Activated naive CD8-positive, alpha-beta T cell treated with anti-CD3 and anti-CD28 coated beads, Interleukin-2, amount 50 U/mL, for 16 hours (primary cell): ENCODE data around the gene SNX17.

ENCODE experiments used
- DNase-seq: peaks from one replicate; pipeline ENCODE4 v3.0.0-alpha.2; 2020; ENCODE audit warnings: low read depth, low spot score

SNX17 gene

GRCh38 chr2:27369471-27370025 is 868 bp upstream of the SNX17 start:
- no peak for DNase-seq

GRCh38 chr2:27370816-27371620 is 602 bp downstream of the SNX17 start:
- no peak for DNase-seq

DNA sequence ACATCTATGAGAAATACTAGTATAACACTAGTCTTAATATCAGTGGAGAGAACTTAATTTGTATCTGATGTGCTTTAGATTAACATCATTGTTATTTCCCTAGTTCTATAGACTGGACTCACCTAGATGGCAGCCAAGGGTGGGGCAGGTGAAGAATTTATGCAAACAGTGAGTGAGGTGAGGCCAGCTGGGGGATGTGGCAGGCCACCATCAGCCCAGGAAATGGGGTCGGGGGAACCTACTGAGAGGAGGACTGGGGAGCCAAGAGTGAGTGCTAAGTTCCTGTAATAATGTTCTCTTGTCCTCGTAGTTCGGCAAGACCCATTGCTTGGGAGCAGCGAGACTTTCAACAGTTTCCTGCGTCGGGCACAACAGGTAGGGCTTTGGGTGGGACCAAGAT is 2.5 kb downstream of the SNX17 start:
- no peak for DNase-seq

- no peak for DNase-seq
Observed at GRCh38 chr2:27373567-27373966, 3.2 kb downstream of the SNX17 start.

DNA sequence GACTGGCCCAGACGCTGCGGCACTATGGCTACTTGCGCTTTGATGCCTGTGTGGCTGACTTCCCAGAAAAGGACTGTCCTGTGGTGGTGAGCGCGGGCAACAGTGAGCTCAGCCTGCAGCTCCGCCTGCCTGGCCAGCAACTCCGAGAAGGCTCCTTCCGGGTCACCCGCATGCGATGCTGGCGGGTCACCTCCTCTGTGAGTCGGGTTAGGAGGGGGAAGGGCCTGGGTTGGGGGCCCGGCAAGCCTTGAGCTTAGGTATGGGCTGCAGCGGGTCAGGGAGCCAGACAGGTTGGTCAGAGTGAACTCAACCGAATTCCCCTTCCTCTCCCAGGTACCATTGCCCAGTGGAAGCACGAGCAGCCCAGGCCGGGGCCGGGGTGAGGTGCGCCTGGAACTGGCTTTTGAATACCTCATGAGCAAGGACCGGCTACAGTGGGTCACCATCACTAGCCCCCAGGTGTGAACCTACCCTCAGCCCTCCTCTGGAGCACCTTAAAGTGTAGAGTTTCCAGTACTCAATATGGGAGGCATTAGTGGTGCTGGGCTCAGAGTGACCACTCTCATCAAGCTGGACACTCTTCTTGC is 5.2 kb downstream of the SNX17 start:
- DNase-seq = no peak

DNA sequence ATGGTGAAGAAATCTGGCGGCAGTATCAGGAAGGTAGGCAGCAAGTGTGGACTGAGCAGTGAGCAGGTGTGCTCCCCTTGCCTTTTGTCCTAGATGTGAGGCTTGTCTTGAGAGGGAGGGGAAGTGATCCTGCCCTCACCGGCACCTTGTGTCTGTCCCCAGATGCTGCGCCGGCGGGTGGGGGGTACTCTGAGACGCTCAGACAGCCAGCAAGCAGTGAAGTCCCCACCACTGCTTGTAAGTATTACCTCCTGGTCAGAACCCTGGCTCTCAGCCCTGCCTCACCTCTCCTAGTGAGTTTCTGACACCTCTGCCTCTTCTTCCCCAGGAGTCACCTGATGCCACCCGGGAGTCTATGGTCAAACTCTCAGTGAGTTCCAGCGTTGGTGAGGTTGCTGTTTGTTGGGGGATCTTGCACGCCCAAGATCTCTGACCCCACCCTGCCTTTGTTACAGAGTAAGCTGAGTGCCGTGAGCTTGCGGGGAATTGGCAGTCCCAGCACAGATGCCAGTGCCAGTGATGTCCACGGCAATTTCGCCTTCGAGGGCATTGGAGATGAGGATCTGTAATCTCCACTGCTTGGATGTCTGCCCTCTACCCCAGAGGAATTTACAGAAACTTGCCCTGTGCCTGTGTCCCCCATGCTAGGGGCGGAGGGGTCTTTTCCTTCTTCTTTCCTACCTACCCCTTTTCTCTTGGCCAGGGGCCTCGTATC is 5.9 kb downstream of the SNX17 start:
- DNase-seq = no peak

GRCh38 chr2:27376866-27377617 is 6.6 kb downstream of the SNX17 start:
- DNase-seq = no peak

DNA sequence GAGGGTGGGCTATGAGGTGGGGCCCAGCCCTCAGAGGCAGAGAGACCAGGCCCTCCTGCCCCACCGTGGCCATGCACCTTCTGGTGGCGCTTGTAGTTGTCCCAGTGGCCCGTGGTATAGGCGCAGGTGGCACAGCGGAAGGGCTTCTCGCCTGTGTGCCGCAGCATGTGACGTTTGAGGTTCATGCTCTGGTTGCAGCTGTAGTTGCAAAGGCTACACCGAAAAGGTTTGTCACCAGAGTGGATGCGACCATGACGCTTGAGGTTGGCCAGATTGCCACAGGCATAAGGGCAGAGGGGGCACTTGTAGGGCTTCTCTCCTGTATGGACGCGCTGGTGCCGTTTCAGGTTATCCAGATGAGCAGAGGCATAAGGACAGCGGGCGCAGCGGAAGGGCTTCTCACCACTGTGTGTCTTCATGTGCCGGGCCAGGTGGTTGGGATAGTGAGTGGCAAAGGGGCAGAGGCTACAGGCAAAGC is 7.2 kb downstream of the SNX17 start:
- no peak for DNase-seq

GRCh38 chr2:27378096-27378808 is 7.8 kb downstream of the SNX17 start:
- DNase-seq = no peak

DNA sequence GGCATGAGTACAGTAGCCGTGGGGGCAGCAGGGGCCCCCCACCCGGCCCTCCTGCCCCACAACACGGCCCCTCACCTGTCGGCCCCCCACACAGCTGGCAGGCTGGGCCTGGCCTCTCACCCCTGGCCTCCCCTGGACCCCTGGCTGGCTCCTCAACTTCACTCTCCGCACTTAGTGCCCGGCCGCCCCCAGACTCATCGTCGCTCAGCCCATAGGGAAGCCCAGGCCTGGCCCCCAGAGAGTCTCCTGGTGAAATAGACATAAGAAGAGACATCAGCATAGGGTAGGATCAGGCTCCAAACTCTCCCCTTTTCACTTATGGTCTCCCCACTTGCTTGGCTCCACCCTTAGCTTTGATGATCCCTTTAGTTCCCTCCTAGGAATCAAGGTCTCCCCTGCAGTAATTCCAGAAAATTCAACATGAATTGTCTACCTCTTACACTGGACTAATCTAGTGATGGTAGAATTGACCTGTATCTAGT is 8.4 kb downstream of the SNX17 start:
- no peak for DNase-seq

- no peak for DNase-seq
Observed at GRCh38 chr2:27379383-27379835, 9.0 kb downstream of the SNX17 start.

- no peak for DNase-seq
Observed at GRCh38 chr2:27379836-27380625, 9.6 kb downstream of the SNX17 start.

GRCh38 chr2:27380626-27381545 is 10.5 kb downstream of the SNX17 start, which contains the start of gene ZNF513:
Gene ZNF513, minus strand, starts transcription at chr2:27380734. Its CDS starts 208 bp downstream, at chr2:27380526.
- peak; percentile 69 for DNase-seq

- no peak for DNase-seq
Observed at GRCh38 chr2:27381577-27382181, 11.3 kb downstream of the SNX17 start.

DNA sequence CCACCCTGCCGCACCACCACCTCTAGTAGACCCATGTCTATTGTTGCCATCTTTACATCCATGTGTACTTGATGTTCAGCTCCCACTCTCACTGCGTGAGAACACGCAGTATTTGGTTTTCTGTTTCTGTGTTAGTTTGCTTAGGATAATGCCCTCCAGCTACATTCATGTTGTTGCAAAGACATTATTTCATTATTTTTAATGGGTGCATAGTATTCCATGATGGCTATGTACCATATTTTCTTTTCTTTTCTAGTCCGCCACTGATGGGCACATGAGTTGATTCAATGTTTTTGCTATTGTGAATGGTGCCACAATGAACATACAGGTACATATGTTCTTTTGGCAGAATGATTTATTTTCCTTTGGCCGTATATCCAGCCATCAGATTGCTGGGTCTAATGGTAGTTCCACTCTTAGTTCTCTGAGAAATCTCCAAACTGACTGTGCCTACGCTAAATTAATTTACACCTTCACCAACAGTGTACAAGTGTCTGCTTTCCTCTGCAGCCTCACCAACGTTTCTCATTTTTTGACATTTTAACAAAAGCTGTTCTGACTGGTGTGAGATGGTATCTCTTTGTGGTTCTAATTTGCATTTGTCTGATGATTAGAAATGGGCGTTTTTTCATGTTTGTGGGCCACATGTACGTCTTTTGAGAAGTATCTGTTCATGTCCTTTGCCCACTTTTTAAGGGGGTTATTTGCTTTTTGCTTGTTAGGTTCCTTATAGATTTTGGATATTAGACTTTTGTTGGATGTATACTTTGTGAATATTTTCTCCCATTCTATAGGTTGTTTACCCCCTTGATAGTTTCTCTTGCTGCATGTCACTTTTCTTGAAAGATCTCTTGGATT is 20.6 kb downstream of the SNX17 start:
- DNase-seq = no peak

DNA sequence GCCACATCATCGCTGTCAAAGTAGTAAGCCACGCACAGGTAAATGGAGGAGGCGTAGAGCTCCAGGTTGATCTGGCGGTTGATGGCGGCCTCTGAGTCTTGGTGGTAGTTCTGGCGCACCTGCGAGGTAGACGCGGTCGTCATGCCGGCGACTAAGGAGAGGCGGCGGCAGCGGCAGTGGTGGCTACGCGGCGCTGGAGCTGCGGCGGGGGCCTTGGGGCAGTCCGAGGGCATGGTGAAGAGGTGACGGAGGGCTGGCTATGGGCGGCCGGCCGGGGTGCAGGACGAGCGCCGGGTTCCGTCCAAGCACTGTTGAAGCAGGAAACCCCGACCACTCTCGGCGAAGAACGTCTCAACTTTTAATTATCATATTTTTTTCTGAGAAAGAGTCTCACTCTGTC is 22.8 kb downstream of the SNX17 start:
- DNase-seq = no peak

DNA sequence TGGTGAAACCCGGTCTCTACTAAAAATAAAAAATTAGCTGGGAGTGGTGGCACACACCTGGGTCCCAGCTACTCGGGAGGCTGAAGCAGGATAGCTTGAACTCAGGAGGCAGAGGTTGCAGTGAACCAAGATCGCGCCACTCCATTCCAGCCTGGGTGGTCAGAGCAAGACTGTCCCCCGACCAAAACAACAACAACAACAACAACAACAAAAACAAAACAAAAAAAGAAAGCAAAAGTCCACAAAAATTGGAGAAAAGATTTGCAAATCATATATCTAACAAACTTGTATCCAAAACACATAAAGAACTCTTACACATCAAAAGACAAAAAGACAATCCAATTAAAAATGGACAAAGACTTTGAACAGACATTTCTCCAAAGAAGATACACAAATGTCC is 28.5 kb downstream of the SNX17 start:
- DNase-seq = no peak
